Spinal cord (tissue), 10 donors: ENCODE measurements around the gene LMX1B. TPM values are rescaled to one million over a fixed set of nuclear protein-coding genes. Genes with fewer than 3 reads are reported as not detected.
A peak's percentile ranks its signal among the peaks of the same experiment; 100 is the strongest.

Experiments used
- DNase-seq, 6 donors: peaks; one replicate each; pipeline versions ENCODE4 v3.0.0 to v3.0.0-alpha.2; 2013 to 2015; ENCODE audit warnings: low spot score in 6 of 6, low read depth in 4 of 6
- H3K27ac ChIP-seq: one replicate; pipeline ENCODE4 v1.5.1; 2013; ENCODE audit warnings: low read depth, low read length, control low read depth
- H3K27me3 ChIP-seq: one replicate; pipeline ENCODE4 v1.6.1; 2013; ENCODE audit warnings: low read length; ENCODE audit not compliant: control insufficient read depth, insufficient read depth
- H3K36me3 ChIP-seq: one replicate; pipeline ENCODE4 v1.6.1; 2013; ENCODE audit warnings: low read length; ENCODE audit not compliant: control insufficient read depth, insufficient read depth
- H3K4me1 ChIP-seq: one replicate; pipeline ENCODE4 v1.6.1; 2013; ENCODE audit warnings: low read length; ENCODE audit not compliant: control insufficient read depth, insufficient read depth
- H3K4me3 ChIP-seq: one replicate; pipeline ENCODE4 v1.5.1; 2013; ENCODE audit warnings: low read depth, low read length, control low read depth
- H3K9me3 ChIP-seq: one replicate; pipeline ENCODE4 v1.6.1; 2013; ENCODE audit warnings: low read length; ENCODE audit not compliant: control insufficient read depth, insufficient read depth
- WGBS: methylation state at CpG from one replicate; pipeline ENCODE4 v1.1.5; 2013; ENCODE audit warnings: missing lambda C conversion rate; ENCODE audit not compliant: insufficient coverage; 5-methylcytosine and 5-hydroxymethylcytosine counted together
- polyA plus RNA-seq, 2 donors: library from polyadenylated mRNA; unstranded; fragments of 120-200 nt; gene quantifications; one replicate each; pipeline ENCODE4 v1.2.1, GENCODE V29; 2013; ENCODE audit not compliant: insufficient read length in 2 of 2
- total RNA-seq, 2 donors: library from RNA; depleted of rRNA in 1 of 2; stranded (reverse); fragments of 120-200 nt in 1 of 2; fragments of >200 nt in 1 of 2; gene quantifications; one replicate each; pipeline versions ENCODE4 v1.2.3 to v1.2.4, GENCODE V29; 2013 to 2014
- donor health status: healthy.

LMX1B gene
- total and polyA plus RNA-seq, 4 donors, result 3.5 to 34.0 (median 17.7) TPM

- H3K4me3 ChIP-seq, result no peak overlapping the region
- peaks cover 8% of the 10 kb centered on the region for H3K36me3 ChIP-seq
- DNase-seq, result no peak
- 54% methylated on average over 29 of the region's 30 CpGs for WGBS
- no peak overlapping the region for H3K27ac ChIP-seq
- peaks cover 28% of the 10 kb centered on the region for H3K4me1 ChIP-seq
- peaks cover 38% of the 10 kb centered on the region for H3K27me3 ChIP-seq
- no peaks in the 10 kb centered on the region for H3K9me3 ChIP-seq
Observed at GRCh38 chr9:126702151-126703001, 88.6 kb downstream of the LMX1B start.

GRCh38 chr9:126703002-126703865, 89.5 kb downstream of the LMX1B start:
- Histone ChIP-seq H3K9me3 (no peaks in the 10 kb centered on the region), H3K27ac (no peak overlapping the region), H3K4me3 (no peak overlapping the region), H3K4me1 (peaks cover 28% of the 10 kb centered on the region), H3K27me3 (peaks cover 43% of the 10 kb centered on the region), H3K36me3 (peaks cover 7% of the 10 kb centered on the region)
- 85% methylated on average over 6 of the region's 14 CpGs for WGBS
- DNase-seq, result no peak

- H3K27me3 ChIP-seq, result peaks cover 45% of the 10 kb centered on the region
- 82% methylated on average over 3 of the region's 3 CpGs for whole genome bisulfite sequencing
- no peak overlapping the region for H3K27ac ChIP-seq
- H3K4me1 ChIP-seq, result peaks cover 28% of the 10 kb centered on the region
- H3K36me3 ChIP-seq, result peaks cover 7% of the 10 kb centered on the region
- no peaks in the 10 kb centered on the region for H3K9me3 ChIP-seq
- no peak overlapping the region for H3K4me3 ChIP-seq
- DNase-seq, result no peak
Observed at GRCh38 chr9:126703866-126704156, 90.1 kb downstream of the LMX1B start.

DNA sequence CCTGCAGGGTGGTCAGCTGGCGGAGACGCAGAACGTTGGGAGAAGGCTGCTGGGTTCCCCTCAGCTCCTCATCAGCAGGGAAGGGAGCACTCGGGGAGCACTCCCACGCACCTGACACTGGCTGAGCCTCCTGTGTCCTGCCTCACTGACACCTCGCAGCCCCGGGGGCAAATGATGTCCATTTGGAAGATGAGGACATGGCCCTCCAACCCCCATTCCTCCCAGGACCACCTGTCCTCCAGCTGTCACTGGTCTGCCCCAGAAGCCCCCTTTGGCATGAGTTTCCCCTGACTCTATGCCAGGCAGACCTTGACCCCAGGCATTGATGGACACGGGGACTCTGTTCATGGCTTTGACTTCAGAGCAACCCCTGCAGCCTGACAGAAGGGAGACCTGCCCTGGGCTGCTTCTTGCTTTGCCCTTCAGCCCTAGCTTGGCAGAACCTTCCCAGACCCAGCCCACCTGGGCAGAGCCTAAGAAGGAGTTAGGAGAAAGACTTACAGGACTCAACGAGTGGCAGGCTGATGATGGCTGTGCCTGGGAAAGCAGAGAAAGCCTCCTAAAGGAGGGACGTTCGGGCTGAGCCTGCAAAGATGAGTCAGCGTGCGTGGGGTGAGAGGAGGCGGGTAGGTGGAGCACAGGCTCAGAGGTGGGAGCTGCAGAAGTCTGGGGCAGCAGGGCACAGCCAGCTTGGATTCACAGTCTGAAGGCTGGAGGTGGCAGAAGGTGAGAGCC, 90.6 kb downstream of the LMX1B start:
- no peak overlapping the region for H3K27ac ChIP-seq
- H3K27me3 ChIP-seq, result peaks cover 45% of the 10 kb centered on the region
- no peak overlapping the region for H3K4me3 ChIP-seq
- 27% methylated on average over 13 of the region's 14 CpGs for WGBS
- H3K36me3 ChIP-seq, result peaks cover 6% of the 10 kb centered on the region
- peaks cover 28% of the 10 kb centered on the region for H3K4me1 ChIP-seq
- no peaks in the 10 kb centered on the region for H3K9me3 ChIP-seq
- DNase-seq, result peak in 1 of 6 donors; percentile 67

DNA sequence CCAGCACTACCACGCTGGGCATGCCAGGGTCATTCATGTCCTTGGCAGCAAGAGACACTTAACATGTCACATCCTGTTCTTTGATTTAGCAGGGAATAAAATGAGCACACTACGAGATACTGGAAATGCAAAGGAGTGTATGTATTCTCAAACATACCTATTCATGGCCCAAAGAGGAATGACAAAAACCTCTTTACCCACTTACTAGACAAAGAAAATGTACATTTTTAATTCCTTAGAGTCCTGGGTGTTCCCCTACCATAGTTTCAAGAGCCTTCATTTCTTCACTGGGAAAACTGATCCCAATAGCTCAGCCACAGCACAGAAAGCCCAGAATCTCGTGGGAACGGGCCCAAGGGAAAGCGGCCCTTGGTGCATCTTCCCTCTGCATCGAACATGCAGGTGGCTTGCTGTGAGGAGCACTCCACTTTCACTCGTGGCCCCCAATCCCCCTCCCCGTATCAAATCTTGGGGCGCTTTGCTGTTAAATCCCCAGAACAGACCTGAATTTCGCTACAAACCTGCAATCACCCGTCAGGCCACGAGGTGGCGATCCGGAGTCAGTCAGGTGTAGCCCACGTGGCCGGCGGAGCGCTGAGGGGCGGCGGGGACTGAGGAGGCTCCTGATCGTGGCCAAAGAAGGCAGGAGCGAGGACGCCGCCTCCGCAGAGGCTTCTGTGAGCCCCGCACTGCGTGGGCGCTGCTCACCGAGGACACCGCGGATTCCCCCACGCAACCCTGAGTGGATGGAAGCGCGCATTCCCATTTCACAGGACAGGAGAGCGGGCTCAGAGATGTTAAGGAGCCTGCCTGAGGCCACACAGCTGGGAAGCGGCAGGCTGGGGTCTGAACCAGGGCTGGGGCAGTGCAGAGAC, 91.4 kb downstream of the LMX1B start:
- peak in 4 of 6 donors; percentile 73 to 96 (median 82) for DNase-seq
- Histone ChIP-seq H3K27me3 (peaks cover 45% of the 10 kb centered on the region), H3K4me3 (no peak overlapping the region), H3K27ac (no peak overlapping the region), H3K9me3 (no peaks in the 10 kb centered on the region), H3K4me1 (peaks cover 28% of the 10 kb centered on the region), H3K36me3 (peaks cover 4% of the 10 kb centered on the region)
- 6% methylated on average over 35 of the region's 36 CpGs for WGBS

- peaks cover 28% of the 10 kb centered on the region for H3K4me1 ChIP-seq
- no peak overlapping the region for H3K4me3 ChIP-seq
- no peaks in the 10 kb centered on the region for H3K36me3 ChIP-seq
- WGBS, result 29% methylated on average over 27 of the region's 41 CpGs
- H3K27me3 ChIP-seq, result peaks cover 43% of the 10 kb centered on the region
- peak in 1 of 6 donors; percentile 8 for DNase-seq
- H3K9me3 ChIP-seq, result no peaks in the 10 kb centered on the region
- no peak overlapping the region for H3K27ac ChIP-seq
Observed at GRCh38 chr9:126705767-126706697, 92.3 kb downstream of the LMX1B start.

- no peak overlapping the region for H3K27ac ChIP-seq
- H3K4me1 ChIP-seq, result peaks cover 28% of the 10 kb centered on the region
- H3K9me3 ChIP-seq, result no peaks in the 10 kb centered on the region
- WGBS, result no CpG with 5 or more reads among the region's 5 CpGs
- H3K27me3 ChIP-seq, result peaks cover 43% of the 10 kb centered on the region
- H3K4me3 ChIP-seq, result no peak overlapping the region
- no peaks in the 10 kb centered on the region for H3K36me3 ChIP-seq
- DNase-seq, result peak in 1 of 6 donors; percentile 37
Observed at GRCh38 chr9:126706698-126707053, 92.9 kb downstream of the LMX1B start.

GRCh38 chr9:126707083-126707482, 93.4 kb downstream of the LMX1B start:
- no peak for DNase-seq
- no peak overlapping the region for H3K27ac ChIP-seq
- no peaks in the 10 kb centered on the region for H3K36me3 ChIP-seq
- WGBS, result 73% methylated on average over 2 of the region's 4 CpGs
- no peaks in the 10 kb centered on the region for H3K9me3 ChIP-seq
- H3K4me1 ChIP-seq, result peaks cover 28% of the 10 kb centered on the region
- H3K27me3 ChIP-seq, result peaks cover 43% of the 10 kb centered on the region
- no peak overlapping the region for H3K4me3 ChIP-seq
